Medulla oblongata (tissue), 1 donor: Measurements from ENCODE around the gene SOCS3.
"Not testable (repeated sequence)": the region's sequence is repeated elsewhere in the genome, so short reads cannot be mapped to it uniquely, and the experiment has no call there.

Source experiments
- DNase-seq: peaks from one replicate; pipeline ENCODE4 v3.0.0-alpha.2; 2015; ENCODE audit errors: extremely low spot score

Gene SOCS3

DNA sequence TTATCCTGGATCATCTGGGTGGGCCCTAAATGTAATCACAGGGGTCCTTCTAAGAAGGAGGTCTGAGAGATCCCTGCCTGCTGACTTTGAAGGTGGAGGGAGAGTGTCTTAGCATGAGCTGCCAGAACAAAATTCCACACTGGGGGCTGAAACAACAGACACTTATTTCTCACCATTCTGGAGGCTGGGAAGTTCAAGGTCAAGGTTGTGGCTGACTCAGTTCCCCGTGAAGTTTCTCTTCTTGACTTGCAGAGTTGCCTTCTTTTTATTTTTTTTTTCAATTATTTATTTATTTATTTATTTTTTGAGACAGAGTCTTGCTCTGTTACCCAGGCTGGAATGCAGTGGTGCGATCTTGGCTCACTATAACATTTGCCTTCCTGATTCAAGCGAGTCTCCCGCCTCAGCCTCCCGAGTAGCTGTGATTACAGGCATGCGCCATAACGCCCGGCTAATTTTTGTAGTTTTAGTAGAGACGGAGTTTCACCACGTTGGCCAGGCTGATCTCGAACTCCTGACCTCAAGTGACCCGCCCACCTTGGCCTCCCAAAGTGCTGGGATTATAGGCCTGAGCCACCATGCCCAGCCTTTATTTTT is 50.1 kb downstream of the SOCS3 start:
- DNase-seq: not testable (repeated sequence)

DNA sequence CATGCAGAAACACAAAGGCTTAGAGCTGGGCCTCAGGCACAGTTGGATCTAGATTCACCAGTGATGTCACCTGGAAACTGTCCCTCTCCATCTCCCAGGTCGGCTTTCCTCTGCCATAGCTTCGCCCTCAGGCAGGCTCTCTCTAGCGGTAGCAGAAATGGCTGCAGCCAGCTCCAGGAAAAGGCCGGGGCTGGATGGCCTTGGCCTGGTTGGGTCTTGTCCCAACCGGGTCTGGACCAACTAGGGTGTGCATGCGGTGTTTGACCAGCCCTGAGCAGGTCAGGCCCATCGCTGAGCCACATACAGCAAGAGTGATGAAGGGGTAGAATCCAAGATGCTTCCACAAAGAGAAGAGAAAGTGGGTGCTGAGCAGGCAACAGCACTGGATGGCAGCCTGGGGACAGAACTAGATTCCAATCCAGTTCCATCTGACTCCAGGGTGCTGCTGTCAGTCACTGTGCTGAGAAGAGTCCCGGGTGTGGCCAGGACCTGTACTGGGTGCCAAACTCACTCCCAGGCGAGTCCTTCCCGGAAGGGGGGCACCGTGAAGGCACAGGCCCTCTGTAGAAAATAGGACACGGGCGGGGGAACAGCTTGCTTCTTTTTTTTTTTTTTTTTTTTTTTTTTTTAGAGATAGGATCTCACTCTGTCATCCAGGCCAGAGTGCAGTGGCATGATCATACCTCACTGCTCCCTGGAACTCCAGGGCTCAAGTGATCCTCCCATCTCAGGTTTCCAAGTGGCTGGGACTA is 51.8 kb downstream of the SOCS3 start:
- no peak for DNase-seq

DNA sequence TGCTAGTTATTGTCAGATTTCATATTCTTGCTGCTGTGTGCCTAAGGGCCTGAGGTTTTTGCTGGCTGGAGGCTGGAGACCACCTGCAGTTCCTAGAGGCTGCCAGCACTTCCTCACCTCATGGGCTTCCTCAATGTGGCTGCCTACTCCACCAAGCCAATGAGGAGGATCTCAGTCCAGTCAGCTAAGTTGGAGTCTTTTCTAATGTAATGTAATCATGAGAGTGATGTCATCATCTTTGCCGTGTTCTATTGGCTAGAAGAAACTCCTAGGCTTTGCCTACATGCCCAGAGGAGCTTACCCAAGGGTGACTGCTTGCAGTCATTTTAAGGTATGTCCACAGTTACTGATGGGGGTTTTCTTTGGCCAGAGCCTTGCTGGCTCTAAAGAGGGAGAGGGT is 53.0 kb downstream of the SOCS3 start:
- no peak for DNase-seq
